Ureter (tissue), 1 donor: ENCODE results near the gene C1orf226. TPM values are rescaled to one million over a fixed set of nuclear protein-coding genes. Genes with fewer than 3 reads are reported as not detected.
A peak's percentile ranks its signal among the peaks of the same experiment; 100 is the strongest.
"Not testable (repeated sequence)": the region's sequence is repeated elsewhere in the genome, so short reads cannot be mapped to it uniquely, and the experiment has no call there.

Experiments
- DNase-seq: peaks from one replicate; pipeline ENCODE4 v3.0.0-alpha.2; 2020; ENCODE audit warnings: low spot score
- total RNA-seq: library from RNA; stranded (reverse); gene quantifications from one replicate; pipeline ENCODE4 v1.2.4, GENCODE V29; 2023
- donor health status: DM: yes; HTN: yes; CAD: no.

C1orf226 gene, protein sequence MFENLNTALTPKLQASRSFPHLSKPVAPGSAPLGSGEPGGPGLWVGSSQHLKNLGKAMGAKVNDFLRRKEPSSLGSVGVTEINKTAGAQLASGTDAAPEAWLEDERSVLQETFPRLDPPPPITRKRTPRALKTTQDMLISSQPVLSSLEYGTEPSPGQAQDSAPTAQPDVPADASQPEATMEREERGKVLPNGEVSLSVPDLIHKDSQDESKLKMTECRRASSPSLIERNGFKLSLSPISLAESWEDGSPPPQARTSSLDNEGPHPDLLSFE
- total RNA-seq = 11.8 TPM

DNA sequence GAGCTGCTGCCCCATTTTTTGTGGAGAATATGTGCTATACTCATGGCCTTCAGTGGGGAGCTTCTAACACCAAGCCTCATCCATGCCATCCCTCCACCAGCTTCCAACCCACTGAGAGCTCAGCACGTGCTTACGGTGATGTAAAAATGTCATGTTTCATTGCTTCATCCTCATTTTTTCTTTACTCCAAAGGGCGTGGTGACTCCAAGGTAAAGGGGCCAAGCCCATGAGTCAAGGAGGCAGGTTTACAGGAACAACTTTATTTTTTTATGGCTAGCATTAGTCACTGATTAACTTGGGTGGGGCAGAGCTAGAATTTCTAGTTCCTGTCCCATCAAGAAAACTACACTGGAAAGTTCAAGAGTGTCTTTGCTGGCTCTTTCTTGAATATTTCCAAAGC lies at the start of gene C1orf226:
Gene C1orf226 (plus strand): TSS at position 346 of the 400 bp plus-strand sequence. CDS start 174 bp downstream, outside the sequence.
- DNase-seq = peak; percentile 63

DNA sequence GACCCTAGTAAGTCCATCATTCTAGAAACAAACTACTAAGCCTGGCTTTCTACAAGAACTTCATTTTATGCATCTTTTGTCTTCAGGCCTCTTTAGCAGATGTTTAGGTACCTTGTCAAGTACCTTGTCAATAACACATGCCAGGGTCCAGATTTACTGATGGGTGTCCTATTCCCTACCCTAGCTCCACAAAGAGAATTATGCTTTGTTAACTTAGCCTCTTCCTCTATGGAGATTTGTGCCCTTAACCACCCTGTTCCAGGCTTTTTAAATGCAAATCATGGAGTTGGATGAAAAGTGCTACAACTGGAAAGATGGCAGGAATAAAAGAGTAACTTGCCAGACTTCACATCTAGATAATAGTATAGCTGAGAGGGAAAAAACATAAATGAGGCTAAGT lies 47.5 kb upstream of the C1orf226 start:
- no peak for DNase-seq

DNA sequence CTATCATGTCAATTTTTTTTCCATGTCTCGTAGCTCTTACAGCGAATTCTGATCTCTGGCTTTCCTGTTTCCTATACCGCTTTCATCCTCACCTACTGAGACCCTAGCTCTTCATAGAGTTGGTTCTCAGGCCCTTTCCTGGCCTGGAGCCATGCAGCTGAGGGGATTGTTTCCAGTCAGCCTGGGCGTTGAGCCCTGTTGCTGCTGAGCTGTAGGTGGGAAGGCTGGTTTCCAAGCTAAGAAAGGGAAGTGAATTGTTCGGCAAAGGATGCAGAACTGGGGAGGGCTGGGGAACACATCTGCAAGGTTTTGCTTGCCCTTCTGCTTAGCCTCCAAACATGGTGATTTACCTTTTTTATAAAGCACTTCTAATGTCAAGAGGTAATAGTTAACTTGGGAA lies 46.4 kb upstream of the C1orf226 start:
- no peak for DNase-seq

- DNase-seq = no peak
These were observed 44.8 kb upstream of the C1orf226 start for GRCh38 chr1:162336621-162337285.

DNA sequence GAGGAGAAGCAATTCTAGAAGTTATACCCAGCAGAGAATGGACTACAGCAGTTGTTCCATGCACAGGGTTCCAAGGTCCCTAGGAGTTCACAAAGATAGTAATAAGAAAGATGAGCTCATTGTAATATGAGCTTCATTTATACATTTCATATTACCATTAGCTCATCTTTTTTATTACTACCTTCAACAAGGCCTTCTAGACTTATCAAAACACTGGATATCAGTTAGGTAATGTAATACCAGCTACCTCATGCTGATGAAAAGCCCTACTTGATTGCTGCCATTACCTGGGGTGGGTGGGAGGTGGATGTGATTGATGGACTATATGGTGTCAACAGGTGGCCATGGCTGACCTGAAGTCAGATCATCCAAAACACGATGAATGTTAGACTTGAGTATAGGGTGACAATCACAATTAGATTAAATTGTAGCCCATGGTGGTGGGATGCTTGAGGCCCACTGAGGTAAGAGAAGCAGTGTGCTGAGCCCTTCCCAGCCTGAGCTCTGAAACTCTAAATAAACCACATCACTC lies 39.0 kb upstream of the C1orf226 start:
- no peak for DNase-seq

- DNase-seq = no peak
These were observed 38.1 kb upstream of the C1orf226 start for GRCh38 chr1:162343470-162343869.

GRCh38 chr1:162347281-162347680 lies 34.2 kb upstream of the C1orf226 start:
- DNase-seq = no peak

DNA sequence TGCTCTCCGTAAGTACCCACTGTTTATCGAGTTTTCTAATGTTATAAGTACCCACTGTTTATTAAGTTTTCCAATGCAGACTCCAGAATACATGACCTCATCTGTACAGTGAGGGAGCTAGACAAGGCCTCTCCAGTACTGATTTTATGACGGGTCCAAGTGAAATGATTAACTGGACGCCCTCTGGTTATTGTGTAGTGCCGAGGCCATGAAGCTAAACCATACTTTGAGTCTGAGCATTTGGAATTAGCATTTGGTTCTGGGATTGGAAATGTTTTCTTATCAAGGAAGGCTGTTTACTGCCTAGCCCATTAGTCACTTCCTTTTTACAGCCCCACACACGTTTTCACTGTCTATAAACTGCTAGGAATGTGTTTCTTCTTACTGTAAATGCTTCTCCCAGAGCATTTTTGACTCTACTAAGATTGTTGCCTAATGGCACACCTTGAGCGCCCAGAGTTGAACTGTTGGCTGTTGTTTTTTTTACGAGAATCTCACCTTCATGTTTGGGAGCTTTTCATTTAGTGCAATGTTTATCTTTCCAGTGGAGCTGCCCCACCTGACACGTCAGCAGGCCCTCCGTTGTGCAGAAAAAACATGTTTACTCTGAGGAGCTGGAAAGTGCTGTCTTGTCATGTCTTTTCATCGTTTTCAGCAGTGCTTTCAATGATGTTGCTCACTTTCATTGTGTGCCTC lies 31.7 kb upstream of the C1orf226 start:
- DNase-seq = no peak

DNA sequence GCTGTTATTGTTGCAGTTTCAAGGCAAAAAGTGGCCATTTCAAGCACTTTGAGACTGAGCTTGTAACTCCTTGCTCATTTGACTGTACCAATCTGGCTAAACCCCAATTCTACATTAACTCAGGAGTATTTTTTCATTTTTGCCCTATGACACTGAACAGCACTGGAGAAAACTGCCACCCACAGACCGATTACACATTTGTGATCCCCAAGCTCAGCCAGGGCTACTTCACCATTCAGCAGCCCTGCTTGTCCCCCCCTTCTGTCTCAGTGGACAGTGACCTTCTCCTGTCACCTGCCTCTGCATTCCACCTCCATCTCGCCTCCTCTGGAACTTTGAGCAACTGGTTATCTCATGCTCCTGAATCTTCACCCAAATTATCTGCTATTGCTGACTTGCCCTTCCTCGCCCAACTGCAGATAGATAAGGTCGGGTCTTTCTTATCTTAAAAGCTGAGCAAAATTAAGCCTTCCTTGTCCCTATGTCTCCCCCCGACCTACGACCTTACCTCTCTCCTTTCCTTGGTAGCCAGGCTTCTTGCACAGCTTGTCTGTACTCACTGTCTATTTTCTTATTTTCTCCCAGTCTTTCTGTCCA lies 30.2 kb upstream of the C1orf226 start:
- DNase-seq = no peak

GRCh38 chr1:162351874-162352273 lies 29.7 kb upstream of the C1orf226 start:
- DNase-seq = not testable (repeated sequence)

DNA sequence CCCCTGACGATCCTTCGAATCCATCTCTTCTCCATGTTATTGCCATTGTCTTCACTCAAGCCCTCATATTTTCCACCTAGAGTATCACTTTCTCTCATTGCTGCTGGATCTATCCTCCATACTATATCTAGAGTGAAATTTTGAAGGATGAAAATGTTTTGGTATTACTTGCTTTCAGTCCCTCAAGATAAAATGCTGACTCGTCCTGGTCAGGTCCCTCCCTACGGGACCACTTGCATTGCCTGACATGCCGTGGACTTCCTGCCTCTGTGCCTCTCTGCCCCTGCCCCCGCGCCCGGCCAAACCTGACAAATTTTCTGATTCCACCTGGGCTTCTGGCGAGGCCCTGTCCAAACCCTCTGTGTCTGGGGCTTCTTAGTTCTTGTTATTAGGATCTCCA lies 28.4 kb upstream of the C1orf226 start:
- no peak for DNase-seq

GRCh38 chr1:162353702-162354101 lies 27.8 kb upstream of the C1orf226 start:
- no peak for DNase-seq

DNA sequence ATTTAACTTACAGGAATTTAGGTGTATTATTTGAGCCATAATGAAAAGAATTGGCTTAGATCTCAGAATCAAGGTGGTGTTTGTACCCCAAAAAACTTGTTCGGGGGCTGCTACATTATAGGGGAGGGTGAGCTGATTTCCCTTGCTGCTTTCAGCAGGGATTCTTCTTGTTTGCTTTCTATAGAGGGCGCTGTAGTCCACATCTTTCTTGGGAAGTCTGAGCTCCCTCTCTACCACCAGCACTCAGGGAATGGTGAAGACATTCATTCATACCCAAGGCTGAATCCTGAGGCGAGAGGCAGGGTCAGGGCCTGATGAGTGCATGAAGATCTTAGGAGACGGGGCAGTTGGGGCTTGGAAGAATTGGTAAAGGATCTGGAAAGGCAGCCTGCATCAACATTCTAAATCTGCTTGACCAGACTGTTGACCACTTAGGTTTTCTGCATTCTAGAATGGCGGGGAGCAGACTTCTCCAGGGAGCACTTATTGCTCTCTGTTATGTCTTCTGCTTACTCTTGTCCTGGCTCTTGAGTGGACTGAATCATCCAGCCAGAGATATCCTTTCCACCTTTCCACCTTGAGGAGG lies 23.8 kb upstream of the C1orf226 start:
- no peak for DNase-seq

- DNase-seq = no peak
These were observed 22.6 kb upstream of the C1orf226 start for GRCh38 chr1:162358928-162359327.

DNA sequence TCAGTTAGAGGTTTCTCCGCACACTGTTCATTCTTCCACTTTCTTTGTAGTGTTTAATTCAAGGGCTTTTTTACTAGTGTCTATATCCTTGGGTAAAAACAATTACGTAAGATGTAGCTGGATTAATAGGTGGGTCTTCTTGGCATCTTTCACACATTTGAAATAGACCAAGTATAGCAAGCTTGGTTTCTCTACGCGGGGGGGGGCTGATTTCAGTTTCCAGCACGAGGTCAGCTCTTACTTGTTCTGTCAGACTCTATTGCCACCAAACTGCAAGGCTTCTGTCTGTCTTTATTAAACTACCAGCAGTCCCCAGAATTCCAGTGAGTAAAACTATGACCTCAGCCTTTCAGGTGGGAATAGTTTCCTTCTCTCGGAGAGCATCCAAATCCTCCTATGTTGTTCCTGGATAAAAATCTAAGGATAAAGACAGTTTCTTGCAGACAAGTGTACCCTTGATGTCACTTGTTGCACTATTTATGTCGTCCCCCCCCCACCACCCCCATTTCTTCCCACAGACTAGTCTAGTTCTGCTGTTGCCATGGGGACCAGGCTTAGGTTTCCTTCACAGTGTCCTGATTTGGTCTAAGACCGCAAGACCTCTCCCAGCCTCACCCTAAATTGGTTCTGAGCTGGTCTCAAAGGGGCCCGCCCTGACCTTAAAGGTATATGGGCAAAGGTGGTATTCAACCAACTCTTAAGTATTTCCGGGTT lies 21.8 kb upstream of the C1orf226 start:
- DNase-seq = no peak

GRCh38 chr1:162360237-162360873 lies 21.2 kb upstream of the C1orf226 start:
- DNase-seq = no peak

- DNase-seq = no peak
These were observed 20.7 kb upstream of the C1orf226 start for GRCh38 chr1:162360874-162361260.

DNA sequence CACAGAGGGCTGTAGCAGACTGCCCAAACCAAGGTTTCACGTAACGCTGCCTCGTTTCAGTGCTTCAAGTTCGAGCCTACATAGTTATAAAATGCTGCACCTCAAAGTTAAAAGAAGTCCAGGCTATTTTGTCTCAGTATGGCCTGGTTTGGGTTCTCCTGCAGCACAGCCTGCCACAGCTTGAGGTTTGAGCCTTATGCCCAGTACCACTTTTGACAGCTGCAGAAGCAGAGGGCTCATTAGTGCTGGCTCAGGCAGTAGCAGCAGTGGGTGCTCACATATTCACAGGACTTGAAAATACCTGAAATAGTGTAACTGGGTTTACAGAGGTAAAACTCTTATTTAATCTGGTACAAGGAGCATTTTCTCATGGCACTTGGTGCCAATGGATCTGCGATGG lies 20.2 kb upstream of the C1orf226 start:
- DNase-seq = no peak

DNA sequence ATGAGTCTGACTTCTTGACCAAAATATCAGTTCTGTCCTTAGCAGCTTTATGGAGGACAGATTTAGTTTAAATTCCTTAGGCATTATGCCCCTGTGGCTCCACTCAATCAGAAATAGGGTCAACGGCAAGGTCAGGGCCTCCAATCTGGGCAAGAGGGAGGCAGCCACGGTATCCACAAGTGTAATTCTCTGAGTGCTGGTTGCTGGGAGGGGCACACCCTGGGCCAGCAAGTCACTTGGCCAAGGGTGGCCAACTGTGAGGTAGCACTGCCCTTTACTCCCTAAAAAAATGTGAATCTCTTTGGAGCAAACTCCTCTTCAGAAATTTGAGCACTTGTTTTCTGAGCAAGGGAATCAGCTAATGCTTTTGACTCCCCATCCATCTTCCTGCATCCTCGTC lies 17.7 kb upstream of the C1orf226 start:
- DNase-seq = no peak

GRCh38 chr1:162364498-162364897 lies 17.0 kb upstream of the C1orf226 start:
- DNase-seq = no peak
